SHP77 treated with DMSO at 0.1 percent for 48 hours (cell line): ENCODE results near the gene TIMM44.
"Not testable (repeated sequence)": the region's sequence is repeated elsewhere in the genome, so short reads cannot be mapped to it uniquely, and the experiment has no call there.

Experiments used
- DNase-seq: peaks from one replicate; lab custom pipeline; 2025; lab: John Stamatoyannopoulos, UW

Gene TIMM44

GRCh38 chr19:7900401-7900870 is 43.0 kb downstream of the TIMM44 start:
- DNase-seq: no peak

DNA sequence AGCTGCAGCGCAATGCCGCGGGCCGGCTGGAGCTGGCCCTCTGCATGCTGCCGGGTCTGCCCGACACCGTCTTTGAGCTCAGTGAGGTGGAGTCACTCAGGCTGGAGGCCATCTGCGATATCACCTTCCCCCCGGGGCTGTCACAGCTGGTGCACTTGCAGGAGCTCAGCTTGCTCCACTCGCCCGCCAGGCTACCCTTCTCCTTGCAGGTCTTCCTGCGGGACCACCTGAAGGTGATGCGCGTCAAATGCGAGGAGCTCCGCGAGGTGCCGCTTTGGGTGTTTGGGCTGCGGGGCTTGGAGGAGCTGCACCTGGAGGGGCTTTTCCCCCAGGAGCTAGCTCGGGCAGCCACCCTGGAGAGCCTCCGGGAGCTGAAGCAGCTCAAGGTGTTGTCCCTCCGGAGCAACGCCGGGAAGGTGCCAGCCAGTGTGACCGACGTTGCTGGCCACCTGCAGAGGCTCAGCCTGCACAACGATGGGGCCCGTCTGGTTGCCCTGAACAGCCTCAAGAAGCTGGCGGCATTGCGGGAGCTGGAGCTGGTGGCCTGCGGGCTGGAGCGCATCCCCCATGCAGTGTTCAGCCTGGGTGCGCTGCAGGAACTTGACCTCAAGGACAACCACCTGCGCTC is 43.6 kb downstream of the TIMM44 start:
- no peak for DNase-seq

DNA sequence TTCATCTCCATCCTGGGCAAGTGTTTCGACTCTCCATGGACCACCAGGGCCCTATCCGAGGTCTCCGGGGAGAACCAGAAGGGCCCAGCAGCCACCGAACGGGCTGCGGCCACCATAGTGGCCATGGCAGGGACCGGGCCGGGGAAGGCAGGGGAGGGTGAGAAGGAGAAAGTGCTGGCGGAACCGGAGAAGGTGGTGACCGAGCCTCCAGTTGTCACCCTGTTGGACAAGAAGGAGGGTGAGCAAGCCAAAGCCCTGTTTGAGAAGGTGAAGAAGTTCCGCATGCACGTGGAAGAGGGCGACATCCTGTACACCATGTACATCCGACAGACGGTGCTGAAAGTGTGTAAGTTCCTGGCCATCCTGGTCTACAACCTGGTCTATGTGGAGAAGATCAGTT is 44.5 kb downstream of the TIMM44 start:
- no peak for DNase-seq

GRCh38 chr19:7897292-7897691 is 46.2 kb downstream of the TIMM44 start:
- no peak for DNase-seq

DNA sequence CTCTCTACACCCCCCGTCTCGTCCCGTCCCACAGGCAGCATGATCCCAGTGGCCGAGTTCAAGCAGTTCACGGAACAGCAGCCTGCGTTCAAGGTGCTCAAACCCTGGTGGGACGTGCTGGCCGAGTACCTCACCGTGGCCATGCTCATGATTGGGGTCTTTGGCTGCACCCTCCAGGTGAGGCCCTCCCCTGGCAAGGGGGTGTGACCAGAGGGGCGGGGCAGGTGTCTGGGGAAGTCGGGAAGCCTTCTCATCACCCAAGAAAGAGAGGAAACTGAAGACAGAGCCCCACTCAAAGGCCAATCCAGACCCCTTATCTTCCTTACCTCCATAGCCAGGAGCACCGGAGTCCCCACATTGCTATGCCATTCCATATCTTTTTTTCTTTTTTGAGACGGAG is 47.9 kb downstream of the TIMM44 start:
- no peak for DNase-seq

GRCh38 chr19:7894612-7895309 is 48.7 kb downstream of the TIMM44 start:
- DNase-seq: no peak

DNA sequence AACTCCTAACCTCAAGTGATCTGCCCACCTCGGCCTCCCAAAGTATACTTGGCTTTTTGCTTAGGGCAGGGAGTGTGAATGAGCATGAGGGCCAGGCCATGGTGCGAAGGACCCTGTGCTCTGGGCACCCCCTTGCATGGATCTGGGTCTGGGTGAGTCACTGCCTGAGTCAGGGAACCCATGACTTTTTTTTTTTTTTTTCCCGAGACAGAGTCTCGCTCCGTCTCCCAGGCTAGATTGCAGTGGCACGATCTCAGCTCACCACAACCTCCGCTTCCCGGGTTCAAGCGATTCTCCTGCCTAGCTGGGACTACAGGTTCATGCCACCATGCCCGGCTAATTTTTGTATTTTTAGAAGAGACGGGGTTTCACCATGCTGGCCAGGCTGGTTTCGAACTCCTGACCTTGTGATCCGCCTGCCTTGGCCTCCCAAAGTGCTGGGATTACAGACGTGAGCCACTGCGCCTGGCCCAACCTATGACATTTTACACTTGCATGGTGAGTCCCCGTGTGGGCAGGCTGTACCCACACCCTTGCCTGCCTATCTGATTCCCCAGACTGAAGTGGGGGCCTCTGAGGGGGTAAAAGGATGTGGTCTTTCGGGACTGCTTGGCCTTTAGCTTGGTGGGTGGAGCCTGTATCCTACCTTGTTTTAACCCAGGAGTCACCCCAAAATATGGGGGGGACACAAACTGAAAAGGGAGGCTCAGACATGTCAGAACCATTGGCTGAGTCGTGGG is 49.9 kb downstream of the TIMM44 start:
- DNase-seq: not testable (repeated sequence)

DNA sequence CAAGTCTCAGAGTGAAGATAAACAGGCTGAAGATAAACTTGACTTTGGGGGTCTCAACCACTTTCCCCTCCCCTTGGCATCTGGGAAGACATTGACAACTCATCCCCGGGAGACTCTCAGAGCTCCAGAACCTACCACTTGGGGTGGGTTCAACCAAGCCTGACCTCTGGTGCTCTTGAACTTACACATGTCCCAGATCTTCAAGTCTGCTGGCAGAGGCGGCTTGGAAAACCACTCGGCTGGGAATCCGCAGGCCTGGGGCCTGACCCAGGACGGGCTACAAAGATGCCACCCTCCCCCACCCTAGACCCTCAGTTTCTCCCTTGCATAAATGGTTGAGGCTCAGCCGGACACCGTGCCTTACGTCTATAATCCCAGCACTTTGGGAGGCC is 54.6 kb downstream of the TIMM44 start:
- DNase-seq: no peak

GRCh38 chr19:7888145-7888825 is 55.2 kb downstream of the TIMM44 start, which contains the start of gene LRRC8E:
LRRC8E (plus strand) TSS chr19:7888510; CDS start chr19:7895604, 7,094 bp downstream.
- DNase-seq: no peak

- DNase-seq: no peak
Observed at GRCh38 chr19:7887408-7888144, 55.9 kb downstream of the TIMM44 start.

DNA sequence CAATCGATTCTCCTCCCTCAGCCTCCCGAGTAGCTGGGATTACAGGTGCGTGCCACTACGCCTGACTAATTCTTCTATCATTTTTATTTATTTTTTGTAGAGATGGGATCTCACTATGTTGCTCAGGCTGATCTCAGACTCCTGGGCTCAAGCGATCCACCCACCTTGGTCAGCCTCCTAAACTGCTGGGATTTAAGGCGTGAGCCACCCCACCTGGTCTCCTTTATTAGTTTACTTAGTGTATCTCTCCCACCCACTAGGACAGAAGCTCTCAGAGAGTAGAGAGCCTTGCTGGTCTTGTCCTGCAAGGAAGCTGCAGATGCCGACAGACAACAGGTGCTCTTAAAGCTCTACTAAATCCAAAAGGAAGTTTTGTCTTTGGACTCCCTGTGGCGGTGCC is 57.6 kb downstream of the TIMM44 start:
- no peak for DNase-seq

DNA sequence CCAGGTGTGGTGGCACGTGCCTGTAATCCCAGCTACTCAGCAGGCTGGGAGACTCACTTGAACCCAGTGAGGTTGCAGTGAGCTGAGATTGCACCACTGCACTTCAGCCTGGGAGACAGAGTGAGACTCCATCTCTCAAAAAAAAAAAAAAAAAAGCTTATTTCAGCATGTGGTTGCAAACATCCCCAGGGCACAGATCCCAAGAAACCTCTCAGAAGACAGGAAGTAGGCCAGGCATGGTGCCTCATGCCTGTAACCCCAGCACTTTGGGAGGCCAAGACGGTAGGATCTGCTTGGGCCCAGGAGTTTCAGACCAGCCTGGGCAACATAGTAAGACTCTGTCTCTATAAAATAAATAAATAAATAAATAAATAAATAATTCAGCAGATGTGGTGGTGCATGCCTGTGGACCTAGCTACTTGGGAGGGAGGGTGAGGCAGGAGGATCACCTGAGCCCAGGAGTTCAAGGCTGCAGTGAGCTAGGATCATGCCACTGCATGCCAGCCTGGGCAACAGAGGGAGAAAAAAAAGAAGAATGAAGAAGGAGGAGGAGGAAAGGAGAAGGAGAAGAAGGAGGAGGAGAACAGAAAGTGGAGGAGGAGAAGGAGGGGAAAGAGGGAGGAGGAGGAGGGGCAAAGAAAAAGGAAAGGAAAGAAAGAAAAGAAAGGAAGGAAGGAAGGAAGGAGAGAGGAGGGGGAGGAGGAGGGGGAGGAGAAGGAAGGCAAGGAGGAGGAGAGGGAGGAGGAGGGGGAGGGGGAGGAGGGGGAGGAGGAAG is 59.5 kb downstream of the TIMM44 start:
- DNase-seq: no peak

- DNase-seq: no peak
Observed at GRCh38 chr19:7883105-7883504, 60.4 kb downstream of the TIMM44 start.

- DNase-seq: no peak
Observed at GRCh38 chr19:7881910-7882309, 61.6 kb downstream of the TIMM44 start.

- DNase-seq: no peak
Observed at GRCh38 chr19:7879836-7880235, 63.6 kb downstream of the TIMM44 start.

- no peak for DNase-seq
Observed at GRCh38 chr19:7879111-7879807, 64.2 kb downstream of the TIMM44 start.

DNA sequence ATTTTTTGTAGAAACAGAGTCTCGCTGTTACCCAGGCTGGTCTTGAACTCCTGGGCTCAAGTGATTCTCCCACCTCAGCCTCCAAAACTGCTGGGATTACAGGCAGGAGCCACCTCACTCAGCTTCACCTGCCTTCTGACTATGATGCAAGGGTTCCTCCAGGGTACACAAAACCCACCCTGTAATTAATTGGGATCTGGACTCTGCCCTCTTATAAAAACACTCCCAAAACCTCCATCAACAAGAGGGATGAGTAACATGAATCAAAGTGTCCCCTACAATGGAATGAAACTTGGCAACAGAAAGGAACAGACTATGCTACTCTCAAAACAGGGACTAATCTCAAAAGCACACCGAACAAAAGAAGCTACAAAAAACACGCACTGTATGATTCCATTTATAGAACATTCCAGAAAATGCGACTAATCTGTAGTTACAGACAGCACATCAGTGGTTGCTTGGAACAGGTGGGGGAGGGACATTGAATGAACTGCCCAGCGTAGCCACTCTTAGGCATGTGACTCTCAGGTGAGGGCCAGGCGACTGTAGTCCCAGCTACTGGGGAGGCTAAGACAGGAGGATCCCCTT is 66.1 kb downstream of the TIMM44 start:
- DNase-seq: no peak
